Neural progenitor cell (in vitro differentiated cells): ENCODE measurements around the gene FASTKD1. TPM values are rescaled to one million over a fixed set of nuclear protein-coding genes. Genes with fewer than 3 reads are reported as not detected.

Experiments
- DNase-seq: peaks from one replicate; pipeline ENCODE4 v3.0.0-alpha.2; 2016; ENCODE audit warnings: low spot score
- H2AFZ ChIP-seq: fragments of 200-600 bp; sonication (generic); replicated peaks from 2 replicates; pipeline ENCODE4 v1.6.1; 2016; ENCODE audit warnings: antibody characterized with exemption
- H3F3A ChIP-seq: fragments of 200-600 bp; sonication (generic); 2 replicates; pipeline ENCODE4 v1.6.1; 2016; ENCODE audit warnings: antibody characterized with exemption, low read depth
- H3K27ac ChIP-seq: fragments of 200-600 bp; sonication (generic); 2 replicates; pipeline ENCODE4 v1.5.1; 2016; ENCODE audit warnings: mild to moderate bottlenecking
- H3K27me3 ChIP-seq: fragments of 200-600 bp; sonication (generic); 2 replicates; pipeline ENCODE4 v1.6.1; 2016; ENCODE audit warnings: mild to moderate bottlenecking, moderate library complexity
- H3K36me3 ChIP-seq: fragments of 200-600 bp; sonication (generic); 2 replicates; pipeline ENCODE4 v1.5.1; 2016
- H3K4me1 ChIP-seq: fragments of 200-600 bp; sonication (generic); 2 replicates; pipeline ENCODE4 v1.6.1; 2016; ENCODE audit warnings: mixed run types
- H3K4me2 ChIP-seq: fragments of 200-600 bp; sonication (generic); 2 replicates; pipeline ENCODE4 v1.6.1; 2016
- H3K4me3 ChIP-seq: fragments of 200-600 bp; sonication (generic); 2 replicates; pipeline ENCODE4 v1.5.1; 2016
- H3K79me2 ChIP-seq: fragments of 200-600 bp; sonication (generic); 2 replicates; pipeline ENCODE4 v1.6.1; 2016; ENCODE audit warnings: low read depth
- H3K9ac ChIP-seq: fragments of 200-600 bp; sonication (generic); 2 replicates; pipeline ENCODE4 v1.6.1; 2016
- H3K9me3 ChIP-seq: fragments of 200-600 bp; sonication (generic); 2 replicates; pipeline ENCODE4 v1.5.1; 2016; ENCODE audit warnings: low read depth
- H4K20me1 ChIP-seq: fragments of 200-600 bp; sonication (generic); 2 replicates; pipeline ENCODE4 v1.6.1; 2016; ENCODE audit warnings: low read depth
- H3K27ac Mint-ChIP-seq: 3 replicates; pipeline ENCODE4 v1.8.0; 2021; ENCODE audit warnings: mixed read lengths
- H3K27me3 Mint-ChIP-seq: 2 replicates; pipeline ENCODE4 v1.8.0; 2022; ENCODE audit warnings: low read depth, mild to moderate bottlenecking, inconsistent platforms, moderate library complexity, mixed read lengths; ENCODE audit not compliant: insufficient read depth
- H3K36me3 Mint-ChIP-seq: 3 replicates; pipeline ENCODE4 v1.8.0; 2021; ENCODE audit warnings: mixed read lengths
- H3K4me1 Mint-ChIP-seq: 3 replicates; pipeline ENCODE4 v1.8.0; 2021; ENCODE audit warnings: mixed read lengths
- H3K4me3 Mint-ChIP-seq: 3 replicates; pipeline ENCODE4 v1.8.0; 2021; ENCODE audit warnings: mild to moderate bottlenecking, moderate library complexity, mixed read lengths
- H3K9me3 Mint-ChIP-seq: 3 replicates; pipeline ENCODE4 v1.8.0; 2020; ENCODE audit warnings: mixed read lengths
- CTCF ChIP-seq: fragments of 200-600 bp; sonication (generic); IDR thresholded peaks from 2 replicates; pipeline ENCODE4 v1.5.1; 2017; ENCODE audit warnings: antibody characterized with exemption, mild to moderate bottlenecking
- EZH2 ChIP-seq: fragments of 200-600 bp; sonication (generic); IDR thresholded peaks from 2 replicates; pipeline ENCODE4 v1.6.1; 2017; ENCODE audit warnings: antibody characterized with exemption, mild to moderate bottlenecking, moderate library complexity
- EZH2phosphoT487 ChIP-seq: fragments of 200-600 bp; sonication (generic); IDR thresholded peaks from 2 replicates; pipeline ENCODE4 v1.6.1; 2017; ENCODE audit warnings: antibody characterized with exemption
- total RNA-seq: library from RNA; depleted of rRNA; stranded (reverse); fragments of >200 nt; gene quantifications from 2 replicates; pipeline ENCODE4 v1.2.3, GENCODE V29; 2015; ENCODE audit warnings: low replicate concordance

Gene FASTKD1
- 50.6 and 60.3 TPM in 2 replicates for total RNA-seq

- Histone ChIP-seq H3K9ac (peak within 1 kb of the TSS; percentile 53), H3K4me3 (peak within 1 kb of the TSS; percentile 70), H3K27me3 (peaks cover under 1% of the 10 kb centered on the region), H3F3A (peaks cover 8% of the 10 kb centered on the region), H3K4me2 (peak within 1 kb of the TSS; percentile 97), H3K9me3 (no peaks in the 10 kb centered on the region), H2AFZ (peak within 1 kb of the TSS; percentile 87), H3K36me3 (no peaks in the 10 kb centered on the region), H3K79me2 (peaks cover 45% of the 10 kb centered on the region), H3K27ac (peak within 1 kb of the TSS; percentile 3), H3K4me1 (peaks cover 11% of the 10 kb centered on the region), H4K20me1 (no peaks in the 10 kb centered on the region)
- Mint-ChIP-seq H3K9me3 (peaks cover 6% of the 10 kb centered on the region), H3K27me3 (peaks cover 4% of the 10 kb centered on the region), H3K27ac (peak within 1 kb of the TSS; percentile 47), H3K4me3 (peak within 1 kb of the TSS; percentile 94), H3K36me3 (no peaks in the 10 kb centered on the region), H3K4me1 (peaks cover 12% of the 10 kb centered on the region)
- no peak for TF ChIP-seq EZH2phosphoT487
- TF ChIP-seq CTCF: no peak
- TF ChIP-seq EZH2: no peak
- DNase-seq: peak; percentile 94
Measured at GRCh38 chr2:169573160-169573973, at the start of gene FASTKD1. Gene FASTKD1 (minus strand): TSS chr2:169573865. CDS start chr2:169572029, 1,836 bp downstream.

GRCh38 chr2:169623235-169623634 is 49.6 kb upstream of the FASTKD1 start:
- Histone ChIP-seq H3K27me3 (no peaks in the 10 kb centered on the region), H3K4me1 (no peaks in the 10 kb centered on the region), H3K27ac (no peak overlapping the region), H3K4me3 (no peak overlapping the region), H3K4me2 (no peak overlapping the region), H3K9ac (no peak overlapping the region), H3F3A (no peaks in the 10 kb centered on the region), H3K9me3 (no peaks in the 10 kb centered on the region), H3K79me2 (peaks cover 31% of the 10 kb centered on the region), H3K36me3 (peaks cover 19% of the 10 kb centered on the region), H4K20me1 (peaks cover 6% of the 10 kb centered on the region), H2AFZ (no peak overlapping the region)
- H3K27ac Mint-ChIP-seq: no peak overlapping the region
- DNase-seq: no peak
- peaks cover 26% of the 10 kb centered on the region for H3K36me3 Mint-ChIP-seq
- peaks cover 4% of the 10 kb centered on the region for H3K9me3 Mint-ChIP-seq
- no peak overlapping the region for H3K4me3 Mint-ChIP-seq
- H3K4me1 Mint-ChIP-seq: no peaks in the 10 kb centered on the region
- no peaks in the 10 kb centered on the region for H3K27me3 Mint-ChIP-seq
- TF ChIP-seq CTCF (no peak), EZH2 (no peak), EZH2phosphoT487 (no peak)

DNA sequence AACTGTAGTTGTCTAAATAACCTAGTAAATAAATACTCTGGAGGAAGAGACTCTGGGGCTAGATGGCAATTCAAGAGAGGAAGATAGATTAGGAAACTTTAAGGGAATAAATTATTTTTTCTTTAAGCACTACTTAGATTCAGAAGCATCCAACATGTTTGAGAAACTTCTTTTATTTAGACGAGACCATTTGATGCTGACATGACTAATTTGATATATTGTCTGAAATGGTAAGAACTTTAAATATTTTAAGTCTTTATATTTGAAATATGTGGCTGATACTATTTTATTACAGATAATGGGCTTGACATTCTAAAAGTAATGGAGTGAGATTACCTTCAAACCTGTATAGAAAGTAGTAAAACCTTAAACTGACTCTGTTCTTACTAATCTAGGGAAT is 46.8 kb upstream of the FASTKD1 start:
- H3K27me3 Mint-ChIP-seq: peaks cover 2% of the 10 kb centered on the region
- Histone ChIP-seq H3K27me3 (no peaks in the 10 kb centered on the region), H3K27ac (no peak overlapping the region), H2AFZ (no peak overlapping the region), H4K20me1 (peaks cover 6% of the 10 kb centered on the region), H3K9ac (no peak overlapping the region), H3K36me3 (peaks cover 26% of the 10 kb centered on the region), H3F3A (no peaks in the 10 kb centered on the region), H3K79me2 (peaks cover 58% of the 10 kb centered on the region), H3K9me3 (no peaks in the 10 kb centered on the region), H3K4me2 (no peak overlapping the region), H3K4me1 (no peaks in the 10 kb centered on the region), H3K4me3 (no peak overlapping the region)
- no peak for DNase-seq
- TF ChIP-seq CTCF (no peak), EZH2phosphoT487 (no peak), EZH2 (no peak)
- peaks cover 24% of the 10 kb centered on the region for H3K9me3 Mint-ChIP-seq
- no peak overlapping the region for H3K27ac Mint-ChIP-seq
- no peaks in the 10 kb centered on the region for H3K4me1 Mint-ChIP-seq
- H3K4me3 Mint-ChIP-seq: no peak overlapping the region
- peaks cover 50% of the 10 kb centered on the region for H3K36me3 Mint-ChIP-seq
